Measurements from ENCODE around the gene YWHAQ.

DNA sequence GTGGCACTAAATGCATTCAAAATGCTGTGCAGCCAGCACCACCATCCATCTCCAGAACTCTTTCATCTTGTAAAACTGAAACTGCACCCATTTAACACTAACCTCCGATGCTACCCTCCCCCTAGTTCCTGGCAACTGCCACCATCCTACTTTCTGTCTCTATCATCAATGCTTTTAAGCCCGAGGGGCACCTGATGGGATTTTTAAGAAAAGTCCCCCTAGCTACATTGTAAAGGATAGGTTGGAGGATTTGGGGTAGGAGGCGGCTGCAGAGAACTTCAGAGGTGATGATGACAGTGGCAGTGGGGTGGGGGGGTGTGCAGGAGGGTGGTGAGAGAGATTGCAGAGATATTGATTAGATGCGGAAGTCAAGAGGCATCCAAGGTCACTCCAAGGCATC is 10.8 kb upstream of the YWHAQ start:
- TF ChIP-seq, protein P1, sequence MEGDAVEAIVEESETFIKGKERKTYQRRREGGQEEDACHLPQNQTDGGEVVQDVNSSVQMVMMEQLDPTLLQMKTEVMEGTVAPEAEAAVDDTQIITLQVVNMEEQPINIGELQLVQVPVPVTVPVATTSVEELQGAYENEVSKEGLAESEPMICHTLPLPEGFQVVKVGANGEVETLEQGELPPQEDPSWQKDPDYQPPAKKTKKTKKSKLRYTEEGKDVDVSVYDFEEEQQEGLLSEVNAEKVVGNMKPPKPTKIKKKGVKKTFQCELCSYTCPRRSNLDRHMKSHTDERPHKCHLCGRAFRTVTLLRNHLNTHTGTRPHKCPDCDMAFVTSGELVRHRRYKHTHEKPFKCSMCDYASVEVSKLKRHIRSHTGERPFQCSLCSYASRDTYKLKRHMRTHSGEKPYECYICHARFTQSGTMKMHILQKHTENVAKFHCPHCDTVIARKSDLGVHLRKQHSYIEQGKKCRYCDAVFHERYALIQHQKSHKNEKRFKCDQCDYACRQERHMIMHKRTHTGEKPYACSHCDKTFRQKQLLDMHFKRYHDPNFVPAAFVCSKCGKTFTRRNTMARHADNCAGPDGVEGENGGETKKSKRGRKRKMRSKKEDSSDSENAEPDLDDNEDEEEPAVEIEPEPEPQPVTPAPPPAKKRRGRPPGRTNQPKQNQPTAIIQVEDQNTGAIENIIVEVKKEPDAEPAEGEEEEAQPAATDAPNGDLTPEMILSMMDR (IDR thresholded peaks at IDR 0.05): no peak
- no peak for TF ChIP-seq POLR2A (IDR thresholded peaks at IDR 0.05)

All from esophagus squamous epithelium (tissue), 4 donors.